ENCODE results near the gene MSRB2.
A peak's percentile ranks its signal among the peaks of the same experiment; 100 is the strongest.

Gene MSRB2

DNA sequence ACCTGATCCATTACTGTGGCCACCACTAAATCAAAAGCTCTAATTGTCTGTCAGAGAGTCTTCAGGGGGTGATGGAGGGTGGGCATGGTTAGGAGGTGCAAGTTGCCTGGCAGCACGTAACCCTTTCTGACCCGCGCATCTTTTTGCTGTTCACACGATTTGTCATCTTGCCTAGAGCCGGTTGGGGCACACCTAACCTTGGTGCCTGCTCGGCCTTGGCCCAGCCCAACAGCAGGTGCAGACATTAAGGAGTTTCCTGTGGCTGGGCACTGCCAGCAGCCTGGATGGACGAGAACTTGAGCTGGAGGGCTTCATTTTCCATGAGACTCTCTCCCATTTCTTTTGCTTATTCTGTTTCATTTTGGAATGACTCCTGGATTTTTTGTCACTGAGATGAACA, 55.7 kb downstream of the MSRB2 start:
- no peaks in the 10 kb centered on the region for H3K4me1 ChIP-seq (ENCODE audit: low read depth, poor library complexity, severe bottlenecking)
- H3K4me3 ChIP-seq (IDR thresholded peaks at IDR 0.05; ENCODE audit: insufficient read depth, low read depth, low read length), result no peak overlapping the region
- no peak overlapping the region for H3K4me2 ChIP-seq
- H3K27ac ChIP-seq, result no peak overlapping the region
- no peak overlapping the region for H3K9ac ChIP-seq
- no peak overlapping the region for H2AFZ ChIP-seq (ENCODE audit: low read depth)
- H3K79me2 ChIP-seq (ENCODE audit: insufficient read depth, low read depth), result no peaks in the 10 kb centered on the region
- H4K20me1 ChIP-seq (ENCODE audit: insufficient read depth), result no peaks in the 10 kb centered on the region
- H3K36me3 ChIP-seq (ENCODE audit: insufficient read depth), result no peaks in the 10 kb centered on the region
- H3K27me3 ChIP-seq (ENCODE audit: insufficient read depth, low read depth), result no peaks in the 10 kb centered on the region
- TF ChIP-seq, protein P1, sequence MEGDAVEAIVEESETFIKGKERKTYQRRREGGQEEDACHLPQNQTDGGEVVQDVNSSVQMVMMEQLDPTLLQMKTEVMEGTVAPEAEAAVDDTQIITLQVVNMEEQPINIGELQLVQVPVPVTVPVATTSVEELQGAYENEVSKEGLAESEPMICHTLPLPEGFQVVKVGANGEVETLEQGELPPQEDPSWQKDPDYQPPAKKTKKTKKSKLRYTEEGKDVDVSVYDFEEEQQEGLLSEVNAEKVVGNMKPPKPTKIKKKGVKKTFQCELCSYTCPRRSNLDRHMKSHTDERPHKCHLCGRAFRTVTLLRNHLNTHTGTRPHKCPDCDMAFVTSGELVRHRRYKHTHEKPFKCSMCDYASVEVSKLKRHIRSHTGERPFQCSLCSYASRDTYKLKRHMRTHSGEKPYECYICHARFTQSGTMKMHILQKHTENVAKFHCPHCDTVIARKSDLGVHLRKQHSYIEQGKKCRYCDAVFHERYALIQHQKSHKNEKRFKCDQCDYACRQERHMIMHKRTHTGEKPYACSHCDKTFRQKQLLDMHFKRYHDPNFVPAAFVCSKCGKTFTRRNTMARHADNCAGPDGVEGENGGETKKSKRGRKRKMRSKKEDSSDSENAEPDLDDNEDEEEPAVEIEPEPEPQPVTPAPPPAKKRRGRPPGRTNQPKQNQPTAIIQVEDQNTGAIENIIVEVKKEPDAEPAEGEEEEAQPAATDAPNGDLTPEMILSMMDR (conservative IDR thresholded peaks at IDR 0.05; ENCODE audit: low read depth, low read length), result no peak

DNA sequence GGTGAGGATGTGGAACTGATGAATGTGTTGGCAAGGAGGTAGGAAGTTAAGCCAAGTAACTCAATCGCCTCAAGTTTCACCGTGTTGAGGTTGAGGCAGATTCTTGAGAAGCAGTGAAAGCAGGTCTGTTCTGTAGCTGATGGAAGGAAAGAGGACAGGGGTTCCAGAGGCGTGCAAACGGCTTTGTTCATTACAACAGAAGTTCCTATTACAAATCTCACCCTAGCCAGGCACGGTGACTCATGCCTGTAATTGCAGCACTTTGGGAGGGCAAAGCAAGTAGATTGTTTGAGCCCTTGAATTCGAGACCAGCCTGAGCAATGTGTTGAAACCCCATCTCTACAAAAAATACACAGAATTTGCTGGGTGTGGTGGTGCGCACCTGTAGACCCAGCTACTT, 59.8 kb downstream of the MSRB2 start:
- H3K27me3 ChIP-seq (ENCODE audit: insufficient read depth, low read depth), result no peaks in the 10 kb centered on the region
- TF ChIP-seq, protein P1 (conservative IDR thresholded peaks at IDR 0.05; ENCODE audit: low read depth, low read length), result no peak
- no peaks in the 10 kb centered on the region for H3K36me3 ChIP-seq (ENCODE audit: insufficient read depth)
- no peak overlapping the region for H3K27ac ChIP-seq
- no peaks in the 10 kb centered on the region for H4K20me1 ChIP-seq (ENCODE audit: insufficient read depth)
- H3K79me2 ChIP-seq (ENCODE audit: insufficient read depth, low read depth), result no peaks in the 10 kb centered on the region
- peaks cover 6% of the 10 kb centered on the region for H3K4me1 ChIP-seq (ENCODE audit: low read depth, poor library complexity, severe bottlenecking)
- H3K9ac ChIP-seq, result no peak overlapping the region
- no peak overlapping the region for H3K4me2 ChIP-seq
- no peak overlapping the region for H2AFZ ChIP-seq (ENCODE audit: low read depth)
- no peak overlapping the region for H3K4me3 ChIP-seq (IDR thresholded peaks at IDR 0.05; ENCODE audit: insufficient read depth, low read depth, low read length)

DNA sequence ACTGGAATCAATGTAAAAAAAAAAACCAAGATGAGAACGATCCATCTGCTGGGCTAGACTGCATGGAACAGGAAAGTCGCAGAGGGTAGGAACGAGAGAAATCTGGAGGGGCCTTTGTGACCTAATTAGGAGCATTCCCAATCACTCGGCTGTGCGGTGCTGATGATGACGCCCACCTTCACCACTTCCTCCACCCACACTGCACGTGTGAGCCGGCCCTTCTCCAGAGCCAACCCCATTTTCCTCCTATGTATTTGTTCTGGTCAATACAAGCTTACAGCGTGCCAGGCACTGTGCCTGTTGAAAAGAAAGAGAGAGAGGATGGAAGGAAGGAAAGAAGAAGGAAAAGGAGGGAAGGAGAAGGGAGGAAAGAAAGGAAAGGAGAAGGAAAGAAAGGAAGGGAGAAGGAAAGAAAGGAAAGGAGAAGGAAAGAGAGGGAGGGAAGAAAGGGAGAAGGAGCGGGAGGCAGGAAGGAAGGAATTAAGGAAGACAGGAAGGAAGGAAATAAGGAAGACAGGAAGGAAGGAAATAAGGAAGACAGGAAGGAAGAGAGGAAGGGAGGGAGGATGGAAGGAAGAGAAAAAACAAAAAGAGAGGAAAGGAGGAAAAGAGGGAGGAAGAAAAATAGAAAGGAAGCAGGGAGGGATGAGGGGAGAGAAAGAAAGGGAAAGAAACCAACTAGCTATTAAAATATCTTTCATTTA, 61.2 kb downstream of the MSRB2 start:
- H2AFZ ChIP-seq (ENCODE audit: low read depth), result no peak overlapping the region
- H3K36me3 ChIP-seq (ENCODE audit: insufficient read depth), result no peaks in the 10 kb centered on the region
- H3K4me3 ChIP-seq (IDR thresholded peaks at IDR 0.05; ENCODE audit: insufficient read depth, low read depth, low read length), result no peak overlapping the region
- no peaks in the 10 kb centered on the region for H3K27me3 ChIP-seq (ENCODE audit: insufficient read depth, low read depth)
- H3K4me1 ChIP-seq (ENCODE audit: low read depth, poor library complexity, severe bottlenecking), result peaks cover 6% of the 10 kb centered on the region
- H3K27ac ChIP-seq, result no peak overlapping the region
- TF ChIP-seq, protein P1 (conservative IDR thresholded peaks at IDR 0.05; ENCODE audit: low read depth, low read length), result no peak
- no peak overlapping the region for H3K4me2 ChIP-seq
- no peaks in the 10 kb centered on the region for H4K20me1 ChIP-seq (ENCODE audit: insufficient read depth)
- H3K79me2 ChIP-seq (ENCODE audit: insufficient read depth, low read depth), result no peaks in the 10 kb centered on the region
- H3K9ac ChIP-seq, result no peak overlapping the region

DNA sequence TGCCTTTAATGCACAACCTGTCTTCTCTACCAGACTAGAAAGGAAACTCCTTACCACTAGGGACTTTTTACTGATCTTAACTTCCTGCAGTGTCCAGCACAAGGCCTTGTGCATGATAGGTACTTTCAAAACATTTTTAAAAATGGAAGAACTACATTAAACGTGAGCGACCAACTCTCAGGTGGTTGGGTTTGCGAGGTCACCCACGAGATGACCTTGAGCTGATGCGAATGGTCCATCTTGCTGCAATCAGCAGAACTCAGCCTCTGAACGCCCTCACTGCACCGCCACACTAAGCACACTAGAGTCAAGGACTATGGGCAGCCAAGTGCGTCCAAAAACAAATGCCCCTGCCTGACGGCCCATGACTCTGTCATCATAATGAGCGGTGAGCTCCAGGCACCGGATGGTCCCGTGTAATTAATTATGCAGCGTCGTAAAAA, 61.9 kb downstream of the MSRB2 start:
- no peaks in the 10 kb centered on the region for H4K20me1 ChIP-seq (ENCODE audit: insufficient read depth)
- no peak overlapping the region for H3K4me3 ChIP-seq (IDR thresholded peaks at IDR 0.05; ENCODE audit: insufficient read depth, low read depth, low read length)
- no peak overlapping the region for H3K9ac ChIP-seq
- 0 out of 2 replicates have a peak overlapping the region, but pooled peaks have one; percentile 27 for H2AFZ ChIP-seq (ENCODE audit: low read depth)
- no peaks in the 10 kb centered on the region for H3K79me2 ChIP-seq (ENCODE audit: insufficient read depth, low read depth)
- peaks cover 6% of the 10 kb centered on the region for H3K4me1 ChIP-seq (ENCODE audit: low read depth, poor library complexity, severe bottlenecking)
- no peaks in the 10 kb centered on the region for H3K36me3 ChIP-seq (ENCODE audit: insufficient read depth)
- H3K27me3 ChIP-seq (ENCODE audit: insufficient read depth, low read depth), result no peaks in the 10 kb centered on the region
- H3K27ac ChIP-seq, result no peak overlapping the region
- TF ChIP-seq, protein P1 (conservative IDR thresholded peaks at IDR 0.05; ENCODE audit: low read depth, low read length), result no peak
- no peak overlapping the region for H3K4me2 ChIP-seq
